H9 (cell line): ENCODE data around the gene IGSF9B. TPM values are rescaled to one million over a fixed set of nuclear protein-coding genes. Genes with fewer than 3 reads are reported as not detected.

ENCODE experiments used
- DNase-seq: peaks from one replicate; pipeline ENCODE4 v3.0.0-alpha.2; 2017
- H2AFZ ChIP-seq: one replicate; pipeline ENCODE4 v1.6.1; 2013; ENCODE audit warnings: mild to moderate bottlenecking, low read length, control low read depth, moderate library complexity
- H2AK5ac ChIP-seq: 2 replicates; pipeline ENCODE4 v1.6.1; 2013; ENCODE audit warnings: low read length, control low read depth, mixed read lengths; ENCODE audit not compliant: insufficient read length
- H2BK120ac ChIP-seq: one replicate; pipeline ENCODE4 v1.6.1; 2013; ENCODE audit warnings: low read depth, mild to moderate bottlenecking, low read length, control low read depth, inconsistent platforms; ENCODE audit not compliant: poor library complexity, severe bottlenecking
- H2BK12ac ChIP-seq: 2 replicates; pipeline ENCODE4 v1.6.1; 2013; ENCODE audit warnings: low read length, control low read depth, mixed read lengths, low read depth; ENCODE audit not compliant: insufficient read length
- H2BK15ac ChIP-seq: 2 replicates; pipeline ENCODE4 v1.6.1; 2013; ENCODE audit warnings: low read depth, low read length, control low read depth
- H2BK20ac ChIP-seq: one replicate; pipeline ENCODE4 v1.6.1; 2013; ENCODE audit warnings: low read depth, mild to moderate bottlenecking, low read length, control low read depth, inconsistent platforms; ENCODE audit not compliant: poor library complexity, severe bottlenecking
- H2BK5ac ChIP-seq: 2 replicates; pipeline ENCODE4 v1.6.1; 2013; ENCODE audit warnings: low read length, control low read depth, mixed read lengths; ENCODE audit not compliant: insufficient read length
- H3K14ac ChIP-seq: 2 replicates; pipeline ENCODE4 v1.6.1; 2013; ENCODE audit warnings: low read length, control low read depth; ENCODE audit not compliant: insufficient read depth
- H3K18ac ChIP-seq: 2 replicates; pipeline ENCODE4 v1.6.1; 2013; ENCODE audit warnings: low read depth, mild to moderate bottlenecking, mixed read lengths, low read length, control low read depth; ENCODE audit not compliant: insufficient read length
- H3K23ac ChIP-seq: 2 replicates; pipeline ENCODE4 v1.6.1; 2013; ENCODE audit warnings: low read length, control low read depth, mixed read lengths, low read depth; ENCODE audit not compliant: insufficient read length
- H3K23me2 ChIP-seq: 2 replicates; pipeline ENCODE4 v1.6.1; 2013; ENCODE audit warnings: low read depth, mild to moderate bottlenecking, mixed read lengths, low read length, control low read depth; ENCODE audit not compliant: insufficient read length, poor library complexity, severe bottlenecking
- H3K27ac ChIP-seq: 2 replicates; pipeline ENCODE4 v1.5.1; 2013; ENCODE audit warnings: low read length, control low read depth, mixed read lengths, low read depth; ENCODE audit not compliant: insufficient read length
- H3K27me3 ChIP-seq: 2 replicates; pipeline ENCODE4 v1.6.1; 2013; ENCODE audit warnings: low read length, control low read depth, inconsistent platforms; ENCODE audit not compliant: insufficient read depth
- H3K4ac ChIP-seq: 2 replicates; pipeline ENCODE4 v1.6.1; 2013; ENCODE audit warnings: low read depth, mild to moderate bottlenecking, control low read depth, inconsistent platforms, low read length, moderate library complexity
- H3K4me1 ChIP-seq: 2 replicates; pipeline ENCODE4 v1.6.1; 2013; ENCODE audit warnings: low read length, control low read depth, inconsistent platforms; ENCODE audit not compliant: insufficient read depth
- H3K4me2 ChIP-seq: 2 replicates; pipeline ENCODE4 v1.6.1; 2013; ENCODE audit warnings: low read length, control low read depth, mixed read lengths; ENCODE audit not compliant: insufficient read length, insufficient read depth
- H3K56ac ChIP-seq: 2 replicates; pipeline ENCODE4 v1.6.1; 2013; ENCODE audit warnings: low read depth, mild to moderate bottlenecking, mixed read lengths, low read length, control low read depth; ENCODE audit not compliant: insufficient read length
- H3K79me1 ChIP-seq: 2 replicates; pipeline ENCODE4 v1.6.1; 2013; ENCODE audit warnings: low read depth, mild to moderate bottlenecking, moderate library complexity, low read length, control low read depth, inconsistent platforms; ENCODE audit not compliant: insufficient read depth, poor library complexity, severe bottlenecking
- H3K79me2 ChIP-seq: 2 replicates; pipeline ENCODE4 v1.6.1; 2013; ENCODE audit warnings: low read length, control low read depth, inconsistent platforms; ENCODE audit not compliant: insufficient read depth
- H3K9ac ChIP-seq: 2 replicates; pipeline ENCODE4 v1.6.1; 2013; ENCODE audit warnings: low read length, control low read depth, mixed read lengths; ENCODE audit not compliant: insufficient read length; ENCODE audit errors: extremely low read depth
- H3K9me3 ChIP-seq: one replicate; pipeline ENCODE4 v1.6.1; 2013; ENCODE audit warnings: low read depth, low read length, inconsistent platforms; ENCODE audit not compliant: control insufficient read depth
- H3T11ph ChIP-seq: one replicate; pipeline ENCODE4 v1.6.1; 2013; ENCODE audit warnings: mild to moderate bottlenecking, low read length, control low read depth, inconsistent platforms
- H4K20me1 ChIP-seq: one replicate; pipeline ENCODE4 v1.6.1; 2013; ENCODE audit not compliant: control insufficient read depth, insufficient read length, insufficient read depth
- H4K5ac ChIP-seq: 2 replicates; pipeline ENCODE4 v1.6.1; 2013; ENCODE audit warnings: low read depth, mild to moderate bottlenecking, mixed read lengths, low read length, control low read depth; ENCODE audit not compliant: insufficient read length
- H4K8ac ChIP-seq: replicated peaks from 2 replicates; pipeline ENCODE4 v1.6.1; 2013; ENCODE audit warnings: low read length, control low read depth, mixed read lengths, low read depth; ENCODE audit not compliant: insufficient read length
- H4K91ac ChIP-seq: 2 replicates; pipeline ENCODE4 v1.6.1; 2013; ENCODE audit warnings: low read depth, mild to moderate bottlenecking, moderate library complexity, mixed read lengths, low read length, control low read depth; ENCODE audit not compliant: insufficient read length
- H3K27ac Mint-ChIP-seq, 3 experiments: 2 replicates in 2 of 3; 3 replicates in 1 of 3; pipeline ENCODE4 v1.8.0; 2020 to 2021; ENCODE audit warnings: mixed read lengths in 3 of 3, mild to moderate bottlenecking in 1 of 3, moderate library complexity in 1 of 3
- H3K27me3 Mint-ChIP-seq: 2 replicates; pipeline ENCODE4 v1.8.0; 2021; ENCODE audit warnings: low read depth, mild to moderate bottlenecking, moderate library complexity, mixed read lengths
- H3K36me3 Mint-ChIP-seq, 3 experiments: 2 replicates in 2 of 3; 3 replicates in 1 of 3; pipeline ENCODE4 v1.8.0; 2020 to 2021; ENCODE audit warnings: low read depth in 3 of 3, mixed read lengths in 3 of 3; ENCODE audit not compliant: insufficient read depth in 1 of 3
- H3K4me1 Mint-ChIP-seq, 2 experiments: 2 replicates each; pipeline ENCODE4 v1.8.0; 2020; ENCODE audit warnings: mixed read lengths in 2 of 2
- H3K4me3 Mint-ChIP-seq, 2 experiments: 2 replicates in 1 of 2; 3 replicates in 1 of 2; pipeline ENCODE4 v1.8.0; 2020 to 2021; ENCODE audit warnings: mild to moderate bottlenecking in 2 of 2, mixed read lengths in 2 of 2, moderate library complexity in 1 of 2
- H3K9me3 Mint-ChIP-seq, 2 experiments: 2 replicates in 1 of 2; 3 replicates in 1 of 2; pipeline ENCODE4 v1.8.0; 2020; ENCODE audit warnings: mild to moderate bottlenecking in 2 of 2, mixed read lengths in 2 of 2, moderate library complexity in 1 of 2
- WGBS: extraction: QIAGEN DNeasy Blood & Tissue Kit; methylation state at CpG from one replicate; pipeline ENCODE4 v1.1.7; 2013; ENCODE audit warnings: missing lambda C conversion rate, low lambda C conversion rate, mixed read lengths; ENCODE audit not compliant: insufficient read length; ENCODE audit errors: extremely low coverage; 5-methylcytosine and 5-hydroxymethylcytosine counted together
- total RNA-seq: library from RNA; stranded (reverse); gene quantifications from 2 replicates; pipeline ENCODE4 v1.2.1, GENCODE V29; 2021
- TF ChIP-seq, protein P1 (sequence below): fragments of 200-600 bp; sonication (generic); conservative IDR thresholded peaks from 3 replicates; pipeline ENCODE4 v1.8.0; 2021; ENCODE audit warnings: antibody characterized with exemption, mild to moderate bottlenecking

IGSF9B gene
- total RNA-seq, 1 experiment from 2014 or later, result 25.7 TPM

DNA sequence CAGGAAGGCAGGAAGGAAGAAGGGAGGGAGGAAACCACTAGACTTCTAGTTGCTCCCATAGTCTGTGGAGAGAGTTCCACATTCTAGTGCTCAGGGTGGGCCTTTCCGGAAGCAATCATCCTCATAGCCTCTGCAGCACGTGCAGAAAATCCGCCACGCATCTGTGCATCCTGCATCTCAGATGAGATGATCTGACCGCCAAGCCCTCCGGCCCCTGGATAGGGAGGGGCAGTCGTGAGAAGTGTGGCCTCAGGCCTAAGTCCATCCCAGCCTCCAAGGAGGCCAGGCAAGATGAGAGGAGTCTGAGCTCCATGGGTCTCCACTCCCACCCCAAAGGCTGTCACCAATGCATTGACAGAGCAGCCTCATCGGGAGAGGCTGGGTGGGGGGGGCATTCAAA is 30.4 kb upstream of the IGSF9B start:
- no peaks in the 10 kb centered on the region for H4K20me1 ChIP-seq
- H3K79me2 ChIP-seq, result no peaks in the 10 kb centered on the region
- DNase-seq, result no peak
- H3K23ac ChIP-seq, result no peak overlapping the region
- no peaks in the 10 kb centered on the region for H3K9me3 Mint-ChIP-seq
- no peak overlapping the region for H3K4me2 ChIP-seq
- TF ChIP-seq, protein P1, sequence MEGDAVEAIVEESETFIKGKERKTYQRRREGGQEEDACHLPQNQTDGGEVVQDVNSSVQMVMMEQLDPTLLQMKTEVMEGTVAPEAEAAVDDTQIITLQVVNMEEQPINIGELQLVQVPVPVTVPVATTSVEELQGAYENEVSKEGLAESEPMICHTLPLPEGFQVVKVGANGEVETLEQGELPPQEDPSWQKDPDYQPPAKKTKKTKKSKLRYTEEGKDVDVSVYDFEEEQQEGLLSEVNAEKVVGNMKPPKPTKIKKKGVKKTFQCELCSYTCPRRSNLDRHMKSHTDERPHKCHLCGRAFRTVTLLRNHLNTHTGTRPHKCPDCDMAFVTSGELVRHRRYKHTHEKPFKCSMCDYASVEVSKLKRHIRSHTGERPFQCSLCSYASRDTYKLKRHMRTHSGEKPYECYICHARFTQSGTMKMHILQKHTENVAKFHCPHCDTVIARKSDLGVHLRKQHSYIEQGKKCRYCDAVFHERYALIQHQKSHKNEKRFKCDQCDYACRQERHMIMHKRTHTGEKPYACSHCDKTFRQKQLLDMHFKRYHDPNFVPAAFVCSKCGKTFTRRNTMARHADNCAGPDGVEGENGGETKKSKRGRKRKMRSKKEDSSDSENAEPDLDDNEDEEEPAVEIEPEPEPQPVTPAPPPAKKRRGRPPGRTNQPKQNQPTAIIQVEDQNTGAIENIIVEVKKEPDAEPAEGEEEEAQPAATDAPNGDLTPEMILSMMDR, result no peak
- no peak overlapping the region for H4K91ac ChIP-seq
- no peak overlapping the region for H2AK5ac ChIP-seq
- no peaks in the 10 kb centered on the region for H3K9me3 ChIP-seq
- no peak overlapping the region for H2BK15ac ChIP-seq
- no peak overlapping the region for H2BK5ac ChIP-seq
- no peak overlapping the region for H3T11ph ChIP-seq
- H3K79me1 ChIP-seq, result no peaks in the 10 kb centered on the region
- peaks cover 12% of the 10 kb centered on the region for H3K27me3 Mint-ChIP-seq
- H2BK12ac ChIP-seq, result no peak overlapping the region
- no peak overlapping the region for H4K5ac ChIP-seq
- no peaks in the 10 kb centered on the region for H3K36me3 Mint-ChIP-seq
- H3K27ac Mint-ChIP-seq, result no peak overlapping the region; a peak in 1 of 7 replicates
- H4K8ac ChIP-seq, result no peak overlapping the region
- H2AFZ ChIP-seq, result no peak overlapping the region
- no CpG with 5 or more reads among the region's 8 CpGs for WGBS
- H3K4me1 ChIP-seq, result no peaks in the 10 kb centered on the region
- no peak overlapping the region for H3K14ac ChIP-seq
- H3K27me3 ChIP-seq, result no peaks in the 10 kb centered on the region
- no peak overlapping the region for H3K18ac ChIP-seq
- no peak overlapping the region for H3K9ac ChIP-seq
- no peak overlapping the region for H2BK20ac ChIP-seq
- no peak overlapping the region for H3K4me3 Mint-ChIP-seq
- no peak overlapping the region for H3K56ac ChIP-seq
- no peak overlapping the region for H3K4ac ChIP-seq
- no peak overlapping the region for H2BK120ac ChIP-seq
- H3K23me2 ChIP-seq, result no peaks in the 10 kb centered on the region
- H3K27ac ChIP-seq, result no peak overlapping the region
- H3K4me1 Mint-ChIP-seq, result peaks cover 7 to 15% of the 10 kb centered on the region in 2 experiments; a peak in 3 of 4 replicates
